ENCODE measurements around the gene PTDSS2.

PTDSS2 gene

DNA sequence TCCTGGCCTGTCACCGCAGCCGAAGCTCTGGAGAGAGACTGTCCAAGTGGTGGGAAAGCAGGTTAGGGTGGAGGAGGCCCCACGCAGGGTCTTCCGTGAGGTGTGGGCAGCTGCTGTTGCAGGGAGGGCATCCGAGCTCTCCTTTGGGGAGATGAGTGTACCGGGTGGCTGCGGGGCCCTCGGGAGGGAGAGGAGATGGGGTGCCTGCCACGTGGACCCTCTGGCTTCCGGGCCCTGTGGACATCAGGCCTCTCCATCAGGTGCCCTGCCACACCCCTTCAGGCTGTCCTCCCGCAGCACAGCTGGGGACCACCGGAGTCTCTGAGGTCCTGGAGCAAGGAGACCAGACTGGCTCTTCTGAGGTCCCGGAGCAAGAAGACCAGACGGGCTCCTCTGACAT lies 1.7 kb downstream of the PTDSS2 start:
- TF ChIP-seq, protein P1, sequence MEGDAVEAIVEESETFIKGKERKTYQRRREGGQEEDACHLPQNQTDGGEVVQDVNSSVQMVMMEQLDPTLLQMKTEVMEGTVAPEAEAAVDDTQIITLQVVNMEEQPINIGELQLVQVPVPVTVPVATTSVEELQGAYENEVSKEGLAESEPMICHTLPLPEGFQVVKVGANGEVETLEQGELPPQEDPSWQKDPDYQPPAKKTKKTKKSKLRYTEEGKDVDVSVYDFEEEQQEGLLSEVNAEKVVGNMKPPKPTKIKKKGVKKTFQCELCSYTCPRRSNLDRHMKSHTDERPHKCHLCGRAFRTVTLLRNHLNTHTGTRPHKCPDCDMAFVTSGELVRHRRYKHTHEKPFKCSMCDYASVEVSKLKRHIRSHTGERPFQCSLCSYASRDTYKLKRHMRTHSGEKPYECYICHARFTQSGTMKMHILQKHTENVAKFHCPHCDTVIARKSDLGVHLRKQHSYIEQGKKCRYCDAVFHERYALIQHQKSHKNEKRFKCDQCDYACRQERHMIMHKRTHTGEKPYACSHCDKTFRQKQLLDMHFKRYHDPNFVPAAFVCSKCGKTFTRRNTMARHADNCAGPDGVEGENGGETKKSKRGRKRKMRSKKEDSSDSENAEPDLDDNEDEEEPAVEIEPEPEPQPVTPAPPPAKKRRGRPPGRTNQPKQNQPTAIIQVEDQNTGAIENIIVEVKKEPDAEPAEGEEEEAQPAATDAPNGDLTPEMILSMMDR (IDR thresholded peaks at IDR 0.05; ENCODE audit: low read depth, low read length), result no peak
- TF ChIP-seq POLR2A (IDR thresholded peaks at IDR 0.05; ENCODE audit: extremely low read depth, insufficient read length) (no peak), MYC (IDR thresholded peaks at IDR 0.05; ENCODE audit: low read depth, low read length) (no peak)
- TF ChIP-seq, protein P2, sequence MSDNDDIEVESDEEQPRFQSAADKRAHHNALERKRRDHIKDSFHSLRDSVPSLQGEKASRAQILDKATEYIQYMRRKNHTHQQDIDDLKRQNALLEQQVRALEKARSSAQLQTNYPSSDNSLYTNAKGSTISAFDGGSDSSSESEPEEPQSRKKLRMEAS (IDR thresholded peaks at IDR 0.05; ENCODE audit: low read depth, low read length), result no peak
- DNase-seq (ENCODE audit: low read depth), result no peak
- H3K4me3 ChIP-seq (ENCODE audit: low read depth, low read length), result peak overlapping the region; percentile 72

DNA sequence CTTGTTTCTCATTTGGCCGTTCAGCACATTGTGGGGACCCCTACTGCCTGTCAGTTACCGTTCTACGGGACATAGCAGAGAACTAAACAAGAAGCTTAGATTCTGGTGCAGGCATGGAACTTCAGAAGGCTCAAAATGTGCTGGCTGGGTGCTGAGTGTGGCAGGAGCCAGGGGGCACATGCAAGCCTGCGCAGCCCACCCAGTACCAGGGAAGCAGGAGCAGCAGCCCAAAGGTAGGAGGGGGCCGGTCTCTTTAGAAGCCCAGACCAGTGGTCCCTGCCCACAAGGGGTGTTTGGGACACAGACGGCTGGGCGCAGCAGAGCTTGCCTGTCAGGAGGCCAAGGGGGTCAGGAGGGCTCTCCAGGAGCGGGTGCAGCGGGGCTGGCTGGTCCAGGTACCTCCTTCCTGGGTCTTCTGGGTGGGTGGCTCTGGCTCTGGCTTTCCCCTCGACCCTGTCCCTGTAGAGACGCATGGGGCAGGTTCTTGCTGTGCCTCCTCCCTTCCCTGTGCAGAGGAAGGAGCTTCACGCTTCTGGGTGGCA lies 2.2 kb downstream of the PTDSS2 start:
- H3K4me3 ChIP-seq (ENCODE audit: low read depth, low read length), result no peak overlapping the region
- TF ChIP-seq POLR2A (IDR thresholded peaks at IDR 0.05; ENCODE audit: extremely low read depth, insufficient read length) (no peak), MYC (IDR thresholded peaks at IDR 0.05; ENCODE audit: low read depth, low read length) (no peak)
- TF ChIP-seq, protein P2 (IDR thresholded peaks at IDR 0.05; ENCODE audit: low read depth, low read length), result no peak
- TF ChIP-seq, protein P1 (IDR thresholded peaks at IDR 0.05; ENCODE audit: low read depth, low read length), result no peak
- no peak for DNase-seq (ENCODE audit: low read depth)

DNA sequence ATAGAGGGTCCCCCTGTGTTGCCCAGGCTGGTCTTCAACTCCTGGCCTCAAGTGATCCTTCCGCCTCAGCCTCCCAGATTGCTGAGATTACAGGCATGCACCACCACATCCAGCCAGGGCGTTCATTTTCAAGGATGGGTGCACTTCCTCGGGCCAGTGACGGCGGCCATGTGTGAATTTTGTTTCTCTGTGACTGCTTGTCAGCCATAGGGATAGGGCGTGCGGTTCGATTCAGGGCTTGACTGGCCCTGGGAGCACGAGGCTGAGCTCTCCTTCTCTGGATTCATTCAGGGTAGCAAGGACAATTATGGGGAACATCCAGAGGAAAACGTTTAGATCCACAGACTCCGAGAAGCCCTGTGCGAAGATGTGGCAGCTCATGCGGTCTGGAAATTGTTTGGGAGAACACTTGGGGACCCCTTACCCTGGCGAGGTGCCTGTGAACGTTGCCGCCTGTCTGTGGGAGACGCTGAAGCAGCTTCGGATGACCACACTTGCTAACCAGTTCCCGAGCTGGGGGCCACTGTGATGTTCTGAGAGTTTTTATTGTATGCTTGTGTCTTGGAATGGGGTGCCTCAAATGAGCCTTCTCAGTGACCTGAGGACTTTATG lies 2.9 kb downstream of the PTDSS2 start:
- TF ChIP-seq, protein P1 (IDR thresholded peaks at IDR 0.05; ENCODE audit: low read depth, low read length), result no peak
- TF ChIP-seq POLR2A (IDR thresholded peaks at IDR 0.05; ENCODE audit: extremely low read depth, insufficient read length) (no peak), MYC (IDR thresholded peaks at IDR 0.05; ENCODE audit: low read depth, low read length) (no peak)
- TF ChIP-seq, protein P2 (IDR thresholded peaks at IDR 0.05; ENCODE audit: low read depth, low read length), result no peak
- no peak for DNase-seq (ENCODE audit: low read depth)
- H3K4me3 ChIP-seq (ENCODE audit: low read depth, low read length), result no peak overlapping the region

DNA sequence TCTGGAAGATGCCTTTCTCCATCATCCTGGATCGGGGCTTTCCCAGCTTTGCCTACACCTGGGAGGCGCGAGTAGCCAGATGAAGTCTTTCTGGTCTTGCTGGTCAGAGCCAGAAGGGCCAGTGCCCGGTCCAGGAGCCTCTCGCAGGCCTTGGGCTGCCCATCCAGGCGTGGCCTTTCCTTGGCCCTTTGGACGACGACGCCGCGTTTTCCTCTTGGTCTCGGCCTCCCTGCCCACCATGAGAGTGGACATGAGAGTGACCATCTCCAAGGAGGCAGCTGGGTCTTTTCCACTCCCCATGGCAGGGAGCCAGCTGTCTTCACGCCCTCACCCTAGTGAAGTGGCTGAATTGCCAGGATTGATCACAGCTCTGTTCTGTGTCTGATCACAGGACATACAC lies 3.5 kb downstream of the PTDSS2 start:
- DNase-seq (ENCODE audit: low read depth), result no peak
- TF ChIP-seq MYC (IDR thresholded peaks at IDR 0.05; ENCODE audit: low read depth, low read length), result no peak
- TF ChIP-seq, protein P1 (IDR thresholded peaks at IDR 0.05; ENCODE audit: low read depth, low read length), result no peak
- no peak for TF ChIP-seq POLR2A (IDR thresholded peaks at IDR 0.05; ENCODE audit: extremely low read depth, insufficient read length)
- TF ChIP-seq, protein P2 (IDR thresholded peaks at IDR 0.05; ENCODE audit: low read depth, low read length), result no peak

DNA sequence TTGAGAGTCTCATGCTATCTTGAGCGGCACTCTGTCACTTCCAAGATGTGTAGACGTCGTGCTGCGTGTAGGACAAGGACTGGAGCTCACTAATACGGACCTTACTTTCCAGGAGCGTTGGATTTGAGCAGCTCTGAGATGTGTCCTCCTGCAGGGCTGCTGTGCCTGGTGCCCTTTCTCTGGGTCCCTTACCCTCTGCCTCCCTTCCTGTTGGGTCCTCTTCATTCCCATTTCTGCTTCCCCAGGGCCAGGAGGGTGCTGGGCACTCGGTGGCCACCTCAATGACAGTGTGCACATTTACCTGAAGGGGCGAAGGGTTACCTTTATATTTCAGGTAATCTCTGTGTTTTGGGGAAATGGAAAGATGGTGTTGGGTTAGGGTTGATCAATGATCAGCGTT lies 4.0 kb downstream of the PTDSS2 start:
- no peak overlapping the region for H3K4me3 ChIP-seq (ENCODE audit: low read depth, low read length)
- TF ChIP-seq, protein P2 (IDR thresholded peaks at IDR 0.05; ENCODE audit: low read depth, low read length), result no peak
- no peak for TF ChIP-seq POLR2A (IDR thresholded peaks at IDR 0.05; ENCODE audit: extremely low read depth, insufficient read length)
- no peak for TF ChIP-seq MYC (IDR thresholded peaks at IDR 0.05; ENCODE audit: low read depth, low read length)
- TF ChIP-seq, protein P1 (IDR thresholded peaks at IDR 0.05; ENCODE audit: low read depth, low read length), result no peak
- no peak for DNase-seq (ENCODE audit: low read depth)

More for the DNA sequence above, 3.5 kb downstream of the PTDSS2 start:
- H3K4me3 ChIP-seq (ENCODE audit: low read depth, low read length), result no peak overlapping the region

Measured in NB4 (cell line).